Measurements from ENCODE around the gene WBP4.

GRCh38 chr13:41049480-41050440, 11.5 kb upstream of the WBP4 start:
- TF ChIP-seq, protein P1, sequence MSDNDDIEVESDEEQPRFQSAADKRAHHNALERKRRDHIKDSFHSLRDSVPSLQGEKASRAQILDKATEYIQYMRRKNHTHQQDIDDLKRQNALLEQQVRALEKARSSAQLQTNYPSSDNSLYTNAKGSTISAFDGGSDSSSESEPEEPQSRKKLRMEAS (IDR thresholded peaks at IDR 0.05) = no peak
- TF ChIP-seq EP300 (IDR thresholded peaks at IDR 0.05; ENCODE audit: borderline replicate concordance) = no peak
- no peak for TF ChIP-seq TCF12 (IDR thresholded peaks at IDR 0.05; ENCODE audit: low read depth)
- no peak for TF ChIP-seq FOXM1 (IDR thresholded peaks at IDR 0.05; ENCODE audit: borderline replicate concordance, low read depth)
- TF ChIP-seq, protein P2, sequence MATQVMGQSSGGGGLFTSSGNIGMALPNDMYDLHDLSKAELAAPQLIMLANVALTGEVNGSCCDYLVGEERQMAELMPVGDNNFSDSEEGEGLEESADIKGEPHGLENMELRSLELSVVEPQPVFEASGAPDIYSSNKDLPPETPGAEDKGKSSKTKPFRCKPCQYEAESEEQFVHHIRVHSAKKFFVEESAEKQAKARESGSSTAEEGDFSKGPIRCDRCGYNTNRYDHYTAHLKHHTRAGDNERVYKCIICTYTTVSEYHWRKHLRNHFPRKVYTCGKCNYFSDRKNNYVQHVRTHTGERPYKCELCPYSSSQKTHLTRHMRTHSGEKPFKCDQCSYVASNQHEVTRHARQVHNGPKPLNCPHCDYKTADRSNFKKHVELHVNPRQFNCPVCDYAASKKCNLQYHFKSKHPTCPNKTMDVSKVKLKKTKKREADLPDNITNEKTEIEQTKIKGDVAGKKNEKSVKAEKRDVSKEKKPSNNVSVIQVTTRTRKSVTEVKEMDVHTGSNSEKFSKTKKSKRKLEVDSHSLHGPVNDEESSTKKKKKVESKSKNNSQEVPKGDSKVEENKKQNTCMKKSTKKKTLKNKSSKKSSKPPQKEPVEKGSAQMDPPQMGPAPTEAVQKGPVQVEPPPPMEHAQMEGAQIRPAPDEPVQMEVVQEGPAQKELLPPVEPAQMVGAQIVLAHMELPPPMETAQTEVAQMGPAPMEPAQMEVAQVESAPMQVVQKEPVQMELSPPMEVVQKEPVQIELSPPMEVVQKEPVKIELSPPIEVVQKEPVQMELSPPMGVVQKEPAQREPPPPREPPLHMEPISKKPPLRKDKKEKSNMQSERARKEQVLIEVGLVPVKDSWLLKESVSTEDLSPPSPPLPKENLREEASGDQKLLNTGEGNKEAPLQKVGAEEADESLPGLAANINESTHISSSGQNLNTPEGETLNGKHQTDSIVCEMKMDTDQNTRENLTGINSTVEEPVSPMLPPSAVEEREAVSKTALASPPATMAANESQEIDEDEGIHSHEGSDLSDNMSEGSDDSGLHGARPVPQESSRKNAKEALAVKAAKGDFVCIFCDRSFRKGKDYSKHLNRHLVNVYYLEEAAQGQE (IDR thresholded peaks at IDR 0.05; ENCODE audit: low read depth) = no peak
- no peak for TF ChIP-seq CEBPB (IDR thresholded peaks at IDR 0.05)
- TF ChIP-seq RAD21 (IDR thresholded peaks at IDR 0.05; ENCODE audit: low read depth) = no peak
- TF ChIP-seq YY1 (IDR thresholded peaks at IDR 0.05; ENCODE audit: low read depth) = no peak
- TF ChIP-seq NFIC (IDR thresholded peaks at IDR 0.05) = no peak
- no peak for TF ChIP-seq ZBTB7A (IDR thresholded peaks at IDR 0.05; ENCODE audit: low read depth)

All from Ishikawa (cell line).